Hepatocyte (in vitro differentiated cells): ENCODE results near the gene FGD4.

Experiments used
- EZH2 ChIP-seq: fragments of 200-600 bp; sonication (generic); IDR thresholded peaks from 2 replicates; pipeline ENCODE4 v1.6.1; 2016; ENCODE audit warnings: antibody characterized with exemption, mild to moderate bottlenecking, borderline replicate concordance
- EZH2phosphoT487 ChIP-seq: fragments of 200-600 bp; sonication (generic); IDR thresholded peaks from one replicate; pipeline ENCODE4 v1.6.1; 2018; ENCODE audit warnings: antibody characterized with exemption, mild to moderate bottlenecking, low read depth, moderate library complexity; ENCODE audit not compliant: unreplicated experiment, severe bottlenecking
- TF ChIP-seq, protein P1 (sequence below): fragments of 200-600 bp; sonication (generic); IDR thresholded peaks from 2 replicates; pipeline ENCODE4 v1.5.1; 2016; ENCODE audit warnings: antibody characterized with exemption, mild to moderate bottlenecking; ENCODE audit not compliant: poor library complexity

DNA sequence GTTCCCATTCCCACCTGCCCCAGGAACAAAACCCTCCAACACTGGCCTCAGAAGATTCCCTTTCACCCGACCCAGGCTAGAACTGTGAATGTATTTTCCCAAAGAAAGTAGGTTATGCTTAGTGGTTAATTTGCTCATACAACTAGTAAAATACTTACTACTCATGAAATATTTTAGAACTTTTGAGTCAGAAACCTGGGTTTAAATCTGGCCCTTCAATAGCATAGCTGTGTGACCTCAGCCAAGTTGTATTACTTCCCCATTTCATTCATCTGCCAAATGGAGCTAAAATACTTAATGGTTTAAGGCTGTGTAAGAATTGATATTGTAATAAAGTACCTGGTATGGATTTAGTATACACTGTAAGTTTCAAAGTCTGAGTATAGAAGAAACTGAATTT is 210.6 kb downstream of the FGD4 start:
- TF ChIP-seq, protein P1, sequence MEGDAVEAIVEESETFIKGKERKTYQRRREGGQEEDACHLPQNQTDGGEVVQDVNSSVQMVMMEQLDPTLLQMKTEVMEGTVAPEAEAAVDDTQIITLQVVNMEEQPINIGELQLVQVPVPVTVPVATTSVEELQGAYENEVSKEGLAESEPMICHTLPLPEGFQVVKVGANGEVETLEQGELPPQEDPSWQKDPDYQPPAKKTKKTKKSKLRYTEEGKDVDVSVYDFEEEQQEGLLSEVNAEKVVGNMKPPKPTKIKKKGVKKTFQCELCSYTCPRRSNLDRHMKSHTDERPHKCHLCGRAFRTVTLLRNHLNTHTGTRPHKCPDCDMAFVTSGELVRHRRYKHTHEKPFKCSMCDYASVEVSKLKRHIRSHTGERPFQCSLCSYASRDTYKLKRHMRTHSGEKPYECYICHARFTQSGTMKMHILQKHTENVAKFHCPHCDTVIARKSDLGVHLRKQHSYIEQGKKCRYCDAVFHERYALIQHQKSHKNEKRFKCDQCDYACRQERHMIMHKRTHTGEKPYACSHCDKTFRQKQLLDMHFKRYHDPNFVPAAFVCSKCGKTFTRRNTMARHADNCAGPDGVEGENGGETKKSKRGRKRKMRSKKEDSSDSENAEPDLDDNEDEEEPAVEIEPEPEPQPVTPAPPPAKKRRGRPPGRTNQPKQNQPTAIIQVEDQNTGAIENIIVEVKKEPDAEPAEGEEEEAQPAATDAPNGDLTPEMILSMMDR = no peak
- TF ChIP-seq EZH2phosphoT487 (no peak), EZH2 (no peak)
